RWPE1 (cell line): ENCODE data around the gene TMEM108.

Experiments used
- CTCF ChIA-PET: fragments of 350-600 bp; sonication (Branson Sonifier 250); formaldehyde crosslinking; extraction: SDS; loops from one replicate; lab custom pipeline; 2021; lab: Yijun Ruan, JAX
- POLR2A ChIA-PET: fragments of 400-600 bp; formaldehyde crosslinking; extraction: SDS; loops from one replicate; lab custom pipeline; 2020; ENCODE audit warnings: antibody characterized with exemption; ENCODE audit not compliant: low non-redundant PET; lab: Yijun Ruan, JAX
- DNase-seq: peaks from one replicate; pipeline ENCODE4 v3.0.0; 2012; ENCODE audit warnings: low spot score
- H3K27ac ChIP-seq: fragments of 450-650 bp; 2 replicates; pipeline ENCODE4 v1.5.1; 2017
- CTCF ChIP-seq: fragments of 450-650 bp; conservative IDR thresholded peaks from 2 replicates; pipeline ENCODE4 v1.5.1; 2017; ENCODE audit warnings: low read depth, mild to moderate bottlenecking

TMEM108 gene

GRCh38 chr3:133408961-133409360 is 370.8 kb downstream of the TMEM108 start:
- CTCF ChIA-PET: interaction anchor here (0.6 kb wide), 1 partner anchor 254 kb away, joined by 3 read pairs; no protein-coding TSS in a partner anchor
- no peak overlapping the region for H3K27ac ChIP-seq
- POLR2A ChIA-PET: no interaction called here
- TF ChIP-seq CTCF: no peak
- no peak for DNase-seq

GRCh38 chr3:133410191-133410892 is 372.2 kb downstream of the TMEM108 start:
- ChIA-PET POLR2A (no interaction called here), CTCF (interaction anchor here (0.6 kb wide), 2 partner anchors 55 to 692 kb away, joined by 3 read pairs; no protein-coding TSS in a partner anchor)
- no peak for DNase-seq
- TF ChIP-seq CTCF: no peak
- no peak overlapping the region for H3K27ac ChIP-seq

- TF ChIP-seq CTCF: no peak
- POLR2A ChIA-PET: no interaction called here
- CTCF ChIA-PET: no interaction called here
- H3K27ac ChIP-seq: no peak overlapping the region
- no peak for DNase-seq
Observed at GRCh38 chr3:133412183-133413132, 374.3 kb downstream of the TMEM108 start.

GRCh38 chr3:133413161-133414020 is 375.2 kb downstream of the TMEM108 start:
- ChIA-PET POLR2A (no interaction called here), CTCF (interaction anchor here (0.6 kb wide), 1 partner anchor 11 kb away, joined by 3 read pairs; no protein-coding TSS in a partner anchor)
- no peak for TF ChIP-seq CTCF
- no peak for DNase-seq
- H3K27ac ChIP-seq: no peak overlapping the region

- DNase-seq: no peak
- POLR2A ChIA-PET: no interaction called here
- CTCF ChIA-PET: no interaction called here
- H3K27ac ChIP-seq: no peak overlapping the region
- no peak for TF ChIP-seq CTCF
Observed at GRCh38 chr3:133414021-133414392, 375.8 kb downstream of the TMEM108 start.

- CTCF ChIA-PET: no interaction called here
- DNase-seq: no peak
- TF ChIP-seq CTCF: no peak
- no peak overlapping the region for H3K27ac ChIP-seq
- POLR2A ChIA-PET: no interaction called here
Observed at GRCh38 chr3:133418361-133418760, 380.2 kb downstream of the TMEM108 start.
